GM18508 (cell line): ENCODE data around the gene DAAM2.

Source experiments
- ATAC-seq: cut with Tn5 transposase; IDR thresholded peaks from one replicate; pipeline ENCODE4 v1.9.1; 2021; ENCODE audit warnings: moderate number of reproducible peaks; ENCODE audit not compliant: insufficient read depth, unreplicated experiment

Gene DAAM2

GRCh38 chr6:39924283-39924682 is 132.1 kb downstream of the DAAM2 start:
- ATAC-seq: no peak

DNA sequence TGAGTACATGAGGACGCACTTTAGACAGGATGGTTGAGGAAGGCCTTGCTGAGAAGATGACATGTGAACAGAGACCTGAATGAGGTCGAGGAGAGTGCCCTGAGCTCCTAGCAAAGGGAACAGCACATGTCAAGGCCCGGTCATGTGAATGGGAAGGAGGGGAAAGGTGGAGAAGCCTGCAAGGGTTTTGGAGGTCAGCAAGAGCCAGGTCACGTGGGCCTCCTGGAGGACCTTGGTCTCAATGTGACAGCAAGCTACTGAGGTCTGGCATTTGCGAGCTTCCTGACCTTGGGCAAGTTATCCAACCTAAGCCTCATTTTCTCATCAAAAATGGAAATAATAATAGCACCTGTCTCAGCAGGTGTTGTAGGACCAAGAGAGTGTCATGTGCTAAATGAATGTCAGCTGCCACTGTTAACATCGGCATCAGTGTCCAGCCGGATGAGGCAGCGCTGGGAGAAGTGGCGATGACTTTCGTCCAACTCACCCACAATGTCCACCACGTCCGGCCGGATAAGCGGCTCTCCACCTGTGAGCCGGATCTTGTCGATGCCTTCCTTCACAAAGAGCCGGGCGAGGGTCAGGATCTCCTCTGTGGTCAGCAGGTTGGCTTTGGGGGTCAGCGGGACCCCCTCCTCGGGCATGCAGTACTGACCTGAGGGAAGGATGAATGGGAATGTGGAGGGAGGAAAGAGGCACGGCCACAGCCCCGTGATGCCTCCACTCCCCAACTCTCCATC is 133.2 kb downstream of the DAAM2 start:
- no peak for ATAC-seq

- ATAC-seq: no peak
These were observed 133.7 kb downstream of the DAAM2 start for GRCh38 chr6:39925931-39926290.

- no peak for ATAC-seq
These were observed 134.5 kb downstream of the DAAM2 start for GRCh38 chr6:39926668-39927067.

DNA sequence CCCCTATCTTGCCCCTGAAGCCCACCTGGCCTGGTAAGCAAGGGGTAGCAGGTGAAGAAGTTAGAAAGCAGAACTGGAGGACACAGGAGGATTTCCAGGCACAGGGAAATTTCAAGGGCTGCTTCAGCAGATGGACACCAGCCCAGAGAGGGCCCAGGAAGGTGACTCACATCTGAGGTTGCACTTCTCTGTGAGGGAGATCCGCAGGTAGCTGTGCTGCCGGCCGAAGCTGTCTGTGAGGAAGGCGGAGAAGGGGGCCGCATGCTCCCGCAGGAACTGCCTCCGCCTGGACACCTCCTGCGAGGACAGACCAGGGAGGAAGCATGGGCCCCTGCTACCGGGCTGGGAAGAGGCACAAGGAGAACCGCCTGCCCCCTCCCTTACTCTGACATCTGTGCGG is 135.0 kb downstream of the DAAM2 start:
- ATAC-seq: no peak

DNA sequence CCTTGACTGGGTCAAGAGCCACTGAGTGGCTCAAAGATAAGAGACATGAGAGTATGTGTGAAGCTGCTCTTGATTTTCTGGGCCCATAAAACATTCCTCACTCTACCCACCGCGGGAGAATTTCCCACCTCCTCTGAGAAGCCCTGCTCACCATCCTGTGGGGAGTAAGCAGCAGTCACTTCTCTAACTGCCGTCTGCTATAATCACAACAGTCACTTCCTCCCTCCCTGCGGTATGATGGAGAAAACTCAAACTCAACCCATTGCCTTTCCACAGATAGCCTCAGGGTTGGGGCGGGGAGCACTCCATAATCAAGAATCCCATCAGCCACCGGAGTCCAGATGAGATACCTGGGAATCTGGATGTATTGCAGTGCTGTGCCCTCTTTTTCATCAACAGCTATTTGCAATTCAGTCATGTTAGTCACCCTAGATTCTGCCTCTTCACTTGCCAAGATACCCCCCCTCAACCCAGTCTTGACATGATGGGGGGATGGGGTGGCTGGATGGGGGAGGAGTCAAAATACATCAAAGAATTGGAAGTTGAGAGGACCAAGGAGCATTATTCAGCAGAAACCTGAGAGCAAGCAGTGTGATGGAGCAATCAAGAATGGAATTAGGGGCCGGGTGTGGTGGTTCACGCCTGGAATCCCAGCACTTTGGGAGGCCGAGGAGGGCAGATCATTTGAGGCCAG is 137.0 kb downstream of the DAAM2 start:
- ATAC-seq: no peak

DNA sequence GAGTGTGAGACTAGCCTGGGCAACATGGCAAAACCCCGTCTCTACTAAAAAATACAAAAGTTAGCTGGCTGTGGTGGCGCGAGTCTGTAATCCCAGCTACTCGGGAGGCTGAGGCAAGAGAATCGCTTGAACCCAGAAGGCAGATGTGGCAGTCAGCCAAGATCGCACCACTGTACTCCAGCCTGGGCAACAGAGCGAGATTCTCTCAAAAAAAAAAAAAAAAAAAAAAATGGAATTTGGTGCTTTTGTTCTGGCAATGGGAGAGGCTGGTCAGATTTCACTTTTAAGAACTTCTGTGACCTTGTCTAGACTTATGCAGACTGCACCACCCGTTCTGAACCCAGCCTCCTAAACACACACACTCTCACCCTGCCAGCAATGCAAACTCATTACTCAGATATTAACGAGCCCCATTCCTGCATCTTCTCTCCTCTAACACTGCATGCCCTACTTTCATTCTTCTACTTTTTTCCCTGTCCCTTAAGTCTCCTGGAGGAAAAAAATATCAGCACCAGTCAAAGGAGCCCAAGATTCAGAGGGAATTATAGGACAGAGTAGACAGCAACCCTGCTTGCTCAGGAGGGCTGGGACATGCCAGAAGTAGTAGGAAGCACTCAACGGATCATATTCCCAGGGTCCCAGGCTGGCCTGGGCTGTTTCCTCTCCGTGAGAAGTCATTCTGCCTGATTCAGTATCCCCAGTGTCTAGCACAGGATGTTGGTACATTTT is 137.7 kb downstream of the DAAM2 start:
- ATAC-seq: no peak

- ATAC-seq: no peak
These were observed 138.4 kb downstream of the DAAM2 start for GRCh38 chr6:39930540-39930939.

GRCh38 chr6:39931607-39932006 is 139.4 kb downstream of the DAAM2 start:
- no peak for ATAC-seq

- no peak for ATAC-seq
These were observed 140.3 kb downstream of the DAAM2 start for GRCh38 chr6:39932386-39932910.

GRCh38 chr6:39933669-39934130 is 141.5 kb downstream of the DAAM2 start:
- ATAC-seq: no peak

DNA sequence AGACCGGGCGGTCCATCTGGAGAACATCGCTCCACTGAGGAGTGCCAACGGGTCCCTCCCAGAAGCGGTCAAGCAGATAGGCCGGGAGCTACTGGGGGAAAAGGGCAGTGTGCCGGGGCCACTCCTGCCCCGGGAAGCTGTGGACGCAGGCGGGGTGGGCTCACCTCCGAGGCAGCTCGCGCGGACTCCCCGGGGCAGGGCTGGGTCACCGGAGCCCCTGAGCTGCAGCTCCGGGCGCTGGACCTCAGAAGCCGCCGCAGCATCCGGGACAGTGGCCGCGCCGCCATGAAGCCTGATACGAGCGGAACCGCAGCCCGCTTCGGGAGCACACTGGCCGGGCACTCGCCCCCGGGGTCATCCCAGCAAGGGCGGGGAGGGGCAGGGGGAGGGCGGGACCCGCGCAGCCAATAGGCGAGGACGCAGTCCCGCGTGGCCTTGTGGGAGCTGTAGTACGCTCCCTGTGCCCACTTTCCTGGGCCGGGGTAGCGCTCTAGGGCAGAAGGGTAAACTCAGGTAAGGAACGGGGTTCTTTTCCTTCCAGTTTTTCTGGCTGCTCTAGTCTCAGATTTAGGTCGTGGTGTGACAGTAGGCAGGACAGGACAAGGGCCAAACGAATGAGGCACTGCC is 142.1 kb downstream of the DAAM2 start, which contains the start of gene MOCS1:
Gene MOCS1 (minus strand): TSS at position 332 of the 627 bp plus-strand sequence. CDS start 45 bp downstream, at position 287.
- ATAC-seq: no peak

DNA sequence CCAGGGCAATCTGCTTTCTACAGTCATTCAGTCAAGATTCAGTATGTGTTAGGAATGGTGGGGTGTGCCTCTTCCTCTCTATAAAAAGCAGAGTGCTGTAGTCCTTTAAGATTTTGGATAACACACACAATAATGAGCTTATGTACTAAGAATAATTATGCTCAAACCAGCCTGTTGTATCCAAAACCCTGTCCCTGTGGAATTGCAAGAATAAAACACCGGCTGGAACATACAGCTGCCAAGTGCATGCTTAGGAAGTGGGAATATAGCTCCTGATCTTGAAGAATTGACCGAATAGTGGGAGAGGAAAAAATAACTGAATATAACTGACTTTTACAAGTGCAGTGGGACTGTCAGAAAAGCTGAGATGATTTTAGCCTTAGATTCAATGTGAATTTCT is 143.1 kb downstream of the DAAM2 start:
- no peak for ATAC-seq

- no peak for ATAC-seq
These were observed 144.7 kb downstream of the DAAM2 start for GRCh38 chr6:39936857-39937256.

- no peak for ATAC-seq
These were observed 145.6 kb downstream of the DAAM2 start for GRCh38 chr6:39937686-39938333.

GRCh38 chr6:39938773-39939654 is 146.8 kb downstream of the DAAM2 start:
- ATAC-seq: no peak

DNA sequence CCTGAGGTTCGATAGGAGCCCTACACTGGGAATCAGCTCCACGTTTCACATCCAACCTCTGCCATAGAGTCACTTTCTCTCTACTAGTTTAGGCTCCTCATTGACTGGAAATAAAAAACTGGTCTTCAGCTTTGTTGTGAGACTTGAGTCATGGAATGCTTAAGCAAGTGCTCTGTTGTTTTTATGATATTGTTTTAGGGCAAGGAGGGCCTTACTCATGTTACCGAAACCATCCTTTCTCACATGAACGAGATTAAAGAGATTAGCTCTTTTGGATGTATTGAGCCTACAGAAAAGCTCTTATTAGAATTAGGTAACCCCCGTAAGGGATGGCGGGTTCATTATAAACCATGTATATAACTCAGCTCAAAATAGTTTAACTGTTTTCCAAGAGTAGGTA is 149.0 kb downstream of the DAAM2 start:
- no peak for ATAC-seq

- ATAC-seq: no peak
These were observed 149.6 kb downstream of the DAAM2 start for GRCh38 chr6:39941820-39942219.
